Middle frontal gyrus (tissue), 1 donor: ENCODE results near the gene TCFL5.

Source experiments
- DNase-seq: peaks from one replicate; pipeline ENCODE4 v3.0.0-alpha.2; 2015; ENCODE audit warnings: low spot score; ENCODE audit errors: extremely low spot score

Gene TCFL5

GRCh38 chr20:62823688-62824475, 37.7 kb downstream of the TCFL5 start:
- no peak for DNase-seq

- DNase-seq, result no peak
These were observed 38.6 kb downstream of the TCFL5 start for GRCh38 chr20:62822788-62823651.

- DNase-seq, result no peak
These were observed 39.3 kb downstream of the TCFL5 start for GRCh38 chr20:62822239-62822787.

- DNase-seq, result no peak
These were observed 39.9 kb downstream of the TCFL5 start for GRCh38 chr20:62821726-62822210.

- DNase-seq, result no peak
These were observed 40.5 kb downstream of the TCFL5 start for GRCh38 chr20:62820962-62821725.

- DNase-seq, result no peak
These were observed 41.2 kb downstream of the TCFL5 start for GRCh38 chr20:62820208-62820961.

GRCh38 chr20:62819494-62820174, 42.0 kb downstream of the TCFL5 start:
- no peak for DNase-seq

GRCh38 chr20:62818592-62819493, 42.8 kb downstream of the TCFL5 start:
- DNase-seq, result no peak

GRCh38 chr20:62817975-62818591, 43.5 kb downstream of the TCFL5 start:
- no peak for DNase-seq

GRCh38 chr20:62816884-62817873, 44.4 kb downstream of the TCFL5 start, which contains the start of gene COL9A3:
Gene COL9A3, plus strand, starts transcription at chr20:62817050. Its CDS starts 15 bp downstream, at chr20:62817065.
- DNase-seq, result no peak

GRCh38 chr20:62816031-62816883, 45.4 kb downstream of the TCFL5 start:
- DNase-seq, result no peak

GRCh38 chr20:62815066-62815991, 46.3 kb downstream of the TCFL5 start:
- DNase-seq, result no peak

GRCh38 chr20:62814709-62815065, 46.9 kb downstream of the TCFL5 start:
- no peak for DNase-seq

- DNase-seq, result no peak
These were observed 47.4 kb downstream of the TCFL5 start for GRCh38 chr20:62814060-62814708.

- DNase-seq, result no peak
These were observed 48.0 kb downstream of the TCFL5 start for GRCh38 chr20:62813588-62813987.
